WERI-Rb-1 (cell line): ENCODE results near the gene PMF1.
A peak's percentile ranks its signal among the peaks of the same experiment; 100 is the strongest.

Experiments
- DNase-seq: peaks from one replicate; pipeline ENCODE4 v3.0.0-alpha.2; 2020
- H3K27ac ChIP-seq: fragments of 250-450 bp; sonication (Bioruptor Pico); 2 replicates; pipeline ENCODE4 v1.5.1; 2020; ENCODE audit warnings: mild to moderate bottlenecking, moderate library complexity
- H3K27me3 ChIP-seq: fragments of 250-450 bp; sonication (Bioruptor Pico); 2 replicates; pipeline ENCODE4 v1.5.1; 2021; ENCODE audit warnings: mild to moderate bottlenecking, low read depth, moderate library complexity; ENCODE audit not compliant: insufficient read depth, severe bottlenecking
- H3K36me3 ChIP-seq: fragments of 250-450 bp; sonication (Bioruptor Pico); 2 replicates; pipeline ENCODE4 v1.5.1; 2020; ENCODE audit warnings: mild to moderate bottlenecking, moderate library complexity
- H3K4me3 ChIP-seq: 2 replicates; pipeline ENCODE4 v1.5.1; 2011; ENCODE audit warnings: low read depth, mild to moderate bottlenecking, control low read depth, low read length
- H3K9me3 ChIP-seq: fragments of 250-450 bp; sonication (Bioruptor Pico); 2 replicates; pipeline ENCODE4 v1.5.1; 2021; ENCODE audit warnings: mild to moderate bottlenecking, moderate library complexity; ENCODE audit not compliant: severe bottlenecking
- CTCF ChIP-seq: IDR thresholded peaks from 2 replicates; pipeline ENCODE4 v1.5.1; 2011; ENCODE audit warnings: low read depth, mild to moderate bottlenecking, control low read depth, inconsistent platforms, low read length

Gene PMF1

DNA sequence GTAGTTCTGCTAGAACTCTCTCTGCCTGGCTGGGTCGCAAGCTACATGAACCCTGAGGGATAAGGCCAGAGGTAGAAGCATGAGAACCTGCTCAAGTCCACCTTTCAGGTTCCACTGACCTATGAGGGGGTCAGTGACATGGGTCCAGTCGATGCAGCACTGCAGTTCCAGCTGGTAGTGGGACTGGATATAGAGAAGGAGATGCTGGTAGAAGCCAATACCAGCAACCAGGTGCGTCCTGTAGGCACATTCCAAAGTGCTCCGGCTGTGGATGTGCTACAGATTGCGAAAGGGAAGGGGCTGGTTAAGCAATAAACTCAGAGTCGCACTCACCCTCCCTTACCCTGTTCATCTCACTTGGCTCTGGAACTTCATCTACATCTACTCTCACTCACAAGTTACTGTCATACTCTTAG is 64.2 kb downstream of the PMF1 start:
- DNase-seq: peak; percentile 48
- no peaks in the 10 kb centered on the region for H3K9me3 ChIP-seq
- no peak for TF ChIP-seq CTCF
- H3K4me3 ChIP-seq: no peak overlapping the region
- H3K36me3 ChIP-seq: peaks cover 94% of the 10 kb centered on the region
- no peaks in the 10 kb centered on the region for H3K27me3 ChIP-seq
- H3K27ac ChIP-seq: no peak overlapping the region

DNA sequence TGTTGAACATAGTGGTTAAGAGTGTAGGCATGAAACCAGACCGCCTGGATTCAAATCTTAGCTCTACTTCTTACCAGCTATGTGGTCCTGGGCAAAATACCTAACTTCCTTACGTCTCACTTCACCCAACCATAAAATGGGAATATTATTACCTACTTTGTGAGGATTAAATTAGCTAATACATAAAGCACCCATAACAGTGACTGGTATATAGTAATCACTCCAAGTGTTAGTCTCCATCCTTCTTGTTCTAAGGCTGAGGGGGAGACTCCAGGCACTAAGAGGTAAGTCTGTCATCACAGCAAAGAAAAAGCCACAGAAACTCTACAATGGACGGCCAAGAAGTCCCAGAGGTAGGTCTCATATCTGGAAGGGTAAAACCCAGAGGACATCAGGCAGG is 67.0 kb downstream of the PMF1 start:
- TF ChIP-seq CTCF: no peak
- Histone ChIP-seq H3K27ac (no peak overlapping the region), H3K27me3 (no peaks in the 10 kb centered on the region), H3K36me3 (peaks cover 71% of the 10 kb centered on the region), H3K9me3 (no peaks in the 10 kb centered on the region), H3K4me3 (no peak overlapping the region)
- DNase-seq: no peak

- peaks cover 57% of the 10 kb centered on the region for H3K36me3 ChIP-seq
- no peaks in the 10 kb centered on the region for H3K9me3 ChIP-seq
- H3K4me3 ChIP-seq: peak overlapping the region; percentile 81
- H3K27ac ChIP-seq: no peak overlapping the region
- TF ChIP-seq CTCF: no peak
- no peak for DNase-seq
- no peaks in the 10 kb centered on the region for H3K27me3 ChIP-seq
Measured at GRCh38 chr1:156281281-156281680, 68.5 kb downstream of the PMF1 start.

DNA sequence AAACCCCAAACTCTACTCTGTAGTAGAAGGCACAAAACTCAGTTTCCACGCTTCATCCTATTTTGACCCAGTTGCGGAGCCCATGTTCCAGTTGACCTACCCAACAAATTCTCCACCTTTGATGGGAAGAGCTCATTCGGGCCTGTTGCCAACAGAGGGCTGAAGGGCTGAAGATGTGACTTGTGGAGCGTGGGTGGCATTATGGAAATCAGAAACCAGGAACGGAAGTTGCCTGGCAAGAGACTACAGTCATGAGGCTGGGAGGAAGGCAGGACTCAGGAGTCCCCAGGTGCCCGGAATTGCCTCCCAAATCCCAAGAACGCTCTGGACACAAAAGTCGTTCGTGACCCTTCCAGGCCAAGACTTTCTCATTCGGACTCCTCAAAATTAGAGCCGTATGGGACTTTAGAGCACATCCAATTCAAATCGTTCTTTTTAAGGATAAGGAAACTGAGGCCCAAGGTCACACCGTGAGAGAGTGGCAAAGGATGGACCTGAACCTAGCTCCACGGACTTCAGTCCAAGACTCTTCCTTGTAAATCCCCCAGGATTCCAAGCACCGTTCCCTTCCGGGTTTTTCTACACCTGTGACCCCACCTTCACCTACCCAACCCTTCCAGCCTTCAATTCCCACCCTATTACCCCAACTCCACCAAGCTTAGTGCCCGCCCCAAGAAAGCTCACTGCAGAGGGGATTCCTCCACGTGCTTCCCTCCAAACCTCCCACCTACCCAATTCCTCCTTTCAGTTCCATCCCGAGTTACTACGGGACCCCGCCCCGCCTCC is 69.1 kb downstream of the PMF1 start:
- Histone ChIP-seq H3K36me3 (peaks cover 54% of the 10 kb centered on the region), H3K27ac (peak overlapping the region; percentile 98), H3K27me3 (no peaks in the 10 kb centered on the region), H3K4me3 (peak overlapping the region; percentile 81), H3K9me3 (no peaks in the 10 kb centered on the region)
- TF ChIP-seq CTCF: no peak
- no peak for DNase-seq

- no peak for TF ChIP-seq CTCF
- peaks cover 47% of the 10 kb centered on the region for H3K36me3 ChIP-seq
- H3K27me3 ChIP-seq: no peaks in the 10 kb centered on the region
- no peaks in the 10 kb centered on the region for H3K9me3 ChIP-seq
- DNase-seq: peak; percentile 100
- H3K27ac ChIP-seq: peak within 1 kb of the TSS; percentile 98
- H3K4me3 ChIP-seq: peak within 1 kb of the TSS; percentile 81
Measured at GRCh38 chr1:156282479-156283222, 69.8 kb downstream of the PMF1 start, which contains the start of gene SMG5. TSS of gene SMG5 (minus strand) at chr1:156282825. CDS start at chr1:156282680, 145 bp downstream.
